Ishikawa (cell line): ENCODE data around the gene GCH1.

Experiments used
- CEBPB ChIP-seq: IDR thresholded peaks from 2 replicates; pipeline ENCODE4 v1.6.1; 2012
- CREB1 ChIP-seq: IDR thresholded peaks from 2 replicates; pipeline ENCODE4 v1.6.1; 2012; ENCODE audit warnings: low read depth
- EGR1 ChIP-seq: IDR thresholded peaks from 2 replicates; pipeline ENCODE4 v1.6.1; 2012
- EP300 ChIP-seq: IDR thresholded peaks from 2 replicates; pipeline ENCODE4 v1.6.1; 2012; ENCODE audit warnings: borderline replicate concordance
- FOXM1 ChIP-seq: IDR thresholded peaks from 2 replicates; pipeline ENCODE4 v1.6.1; 2012; ENCODE audit warnings: low read depth, borderline replicate concordance
- NFIC ChIP-seq: IDR thresholded peaks from 2 replicates; pipeline ENCODE4 v1.6.1; 2012
- RAD21 ChIP-seq: IDR thresholded peaks from 2 replicates; pipeline ENCODE4 v1.6.1; 2012; ENCODE audit warnings: low read depth
- REST ChIP-seq: IDR thresholded peaks from 2 replicates; pipeline ENCODE4 v1.6.1; 2012; ENCODE audit warnings: low read depth, mild to moderate bottlenecking
- TAF1 ChIP-seq: IDR thresholded peaks from 2 replicates; pipeline ENCODE4 v1.6.1; 2012; ENCODE audit warnings: low read depth, mild to moderate bottlenecking
- TCF12 ChIP-seq: IDR thresholded peaks from 2 replicates; pipeline ENCODE4 v1.6.1; 2012; ENCODE audit warnings: low read depth
- TEAD4 ChIP-seq: IDR thresholded peaks from 2 replicates; pipeline ENCODE4 v1.6.1; 2012
- YY1 ChIP-seq: IDR thresholded peaks from 2 replicates; pipeline ENCODE4 v1.6.1; 2012; ENCODE audit warnings: low read depth
- ZBTB7A ChIP-seq: IDR thresholded peaks from 2 replicates; pipeline ENCODE4 v1.6.1; 2012; ENCODE audit warnings: low read depth
- TF ChIP-seq, protein P1 (sequence below): IDR thresholded peaks from 2 replicates; pipeline ENCODE4 v1.6.1; 2012
- TF ChIP-seq, protein P2 (sequence below): IDR thresholded peaks from 2 replicates; pipeline ENCODE4 v1.6.1; 2012

Gene GCH1

DNA sequence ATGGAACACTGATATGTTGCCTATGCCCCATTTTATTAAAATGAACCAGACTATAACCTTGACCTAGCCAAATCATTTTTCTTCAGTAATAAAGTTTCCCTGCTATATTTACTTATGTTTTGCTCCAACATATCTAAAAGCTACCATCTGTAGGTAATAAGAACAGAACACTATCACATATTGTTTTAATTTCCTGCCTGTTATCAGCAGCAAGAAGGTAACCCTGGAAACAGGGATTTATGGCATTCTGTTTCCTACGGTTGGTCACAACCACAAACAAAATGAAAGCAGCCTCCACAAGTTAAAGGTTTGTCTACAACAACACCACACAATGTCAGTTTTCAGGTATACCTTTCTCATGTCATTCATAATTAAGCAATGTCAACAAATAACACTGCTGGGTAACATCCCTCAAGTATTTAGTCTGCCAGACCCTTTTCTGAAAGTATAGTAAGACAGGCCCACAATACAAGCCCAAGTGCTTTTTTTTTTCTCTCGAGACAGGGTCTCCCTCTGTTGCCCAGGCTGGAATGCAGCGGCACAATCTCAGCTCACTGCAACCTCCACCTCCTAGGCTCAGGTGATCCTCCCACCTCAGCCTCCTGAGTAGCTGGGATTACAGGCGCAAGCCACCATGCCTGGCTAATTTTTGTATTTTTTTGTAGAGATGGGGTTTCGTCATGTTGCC is 25.5 kb downstream of the GCH1 start:
- TF ChIP-seq NFIC: no peak
- TF ChIP-seq, protein P1, sequence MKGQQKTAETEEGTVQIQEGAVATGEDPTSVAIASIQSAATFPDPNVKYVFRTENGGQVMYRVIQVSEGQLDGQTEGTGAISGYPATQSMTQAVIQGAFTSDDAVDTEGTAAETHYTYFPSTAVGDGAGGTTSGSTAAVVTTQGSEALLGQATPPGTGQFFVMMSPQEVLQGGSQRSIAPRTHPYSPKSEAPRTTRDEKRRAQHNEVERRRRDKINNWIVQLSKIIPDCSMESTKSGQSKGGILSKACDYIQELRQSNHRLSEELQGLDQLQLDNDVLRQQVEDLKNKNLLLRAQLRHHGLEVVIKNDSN: no peak
- no peak for TF ChIP-seq TAF1
- TF ChIP-seq YY1: no peak
- TF ChIP-seq EGR1: no peak
- no peak for TF ChIP-seq FOXM1
- TF ChIP-seq REST: no peak
- TF ChIP-seq TEAD4: no peak
- no peak for TF ChIP-seq CEBPB
- TF ChIP-seq TCF12: no peak
- no peak for TF ChIP-seq CREB1
- TF ChIP-seq, protein P2, sequence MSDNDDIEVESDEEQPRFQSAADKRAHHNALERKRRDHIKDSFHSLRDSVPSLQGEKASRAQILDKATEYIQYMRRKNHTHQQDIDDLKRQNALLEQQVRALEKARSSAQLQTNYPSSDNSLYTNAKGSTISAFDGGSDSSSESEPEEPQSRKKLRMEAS: no peak
- no peak for TF ChIP-seq EP300
- no peak for TF ChIP-seq RAD21
- TF ChIP-seq ZBTB7A: no peak

GRCh38 chr14:54870154-54871090 is 32.2 kb downstream of the GCH1 start:
- TF ChIP-seq YY1: peak; percentile 73

DNA sequence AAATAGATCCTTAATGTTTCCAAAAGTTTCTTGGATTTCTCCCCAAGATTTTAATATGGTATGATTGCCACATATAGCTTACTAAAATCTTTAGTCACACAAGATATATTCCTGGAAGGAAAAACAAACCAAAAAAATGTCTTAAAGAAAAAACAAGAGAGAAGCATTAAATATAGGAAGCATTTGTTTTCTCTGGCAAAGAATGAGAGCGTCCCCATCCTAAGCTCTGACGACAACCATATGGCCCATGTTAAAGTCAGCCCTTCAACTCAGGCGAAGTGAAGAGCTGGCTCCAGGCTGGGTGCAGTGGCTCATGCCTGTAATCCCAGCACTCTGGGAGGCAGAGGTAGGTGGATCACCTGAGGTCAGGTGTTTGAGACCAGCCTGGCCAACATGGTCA is 35.6 kb downstream of the GCH1 start:
- no peak for TF ChIP-seq ZBTB7A

- TF ChIP-seq, protein P1: no peak
- TF ChIP-seq CEBPB (no peak), EP300 (no peak), TEAD4 (no peak), ZBTB7A (no peak), REST (no peak), TCF12 (no peak), CREB1 (no peak)
These were observed 36.0 kb downstream of the GCH1 start for GRCh38 chr14:54866588-54866987.

DNA sequence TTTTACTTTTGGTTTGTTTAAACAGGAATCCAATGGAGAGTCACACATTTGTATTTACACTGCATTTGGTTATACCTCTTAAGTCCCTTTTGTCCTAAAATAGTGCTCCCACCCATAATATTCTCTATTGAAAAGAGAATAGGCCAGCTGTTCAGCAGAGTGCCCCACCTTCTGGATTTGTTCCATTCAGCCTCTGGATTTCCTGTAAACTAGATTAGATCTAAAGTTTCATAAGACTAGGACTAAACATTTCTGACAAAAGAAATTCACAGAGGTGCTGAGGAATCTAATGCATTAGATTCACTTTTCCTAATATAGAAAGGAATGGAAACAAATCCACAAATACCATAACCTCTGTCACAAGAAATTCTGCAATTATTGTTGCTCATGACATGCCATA is 38.1 kb downstream of the GCH1 start:
- TF ChIP-seq, protein P2: no peak
- TF ChIP-seq FOXM1 (no peak), TCF12 (no peak), EP300 (no peak), CREB1 (no peak), NFIC (no peak), EGR1 (no peak), ZBTB7A (no peak), REST (no peak), RAD21 (no peak), YY1 (no peak), TEAD4 (no peak), CEBPB (no peak), TAF1 (no peak)
- TF ChIP-seq, protein P1: no peak
